Measurements from ENCODE around the gene CTXN3.

DNA sequence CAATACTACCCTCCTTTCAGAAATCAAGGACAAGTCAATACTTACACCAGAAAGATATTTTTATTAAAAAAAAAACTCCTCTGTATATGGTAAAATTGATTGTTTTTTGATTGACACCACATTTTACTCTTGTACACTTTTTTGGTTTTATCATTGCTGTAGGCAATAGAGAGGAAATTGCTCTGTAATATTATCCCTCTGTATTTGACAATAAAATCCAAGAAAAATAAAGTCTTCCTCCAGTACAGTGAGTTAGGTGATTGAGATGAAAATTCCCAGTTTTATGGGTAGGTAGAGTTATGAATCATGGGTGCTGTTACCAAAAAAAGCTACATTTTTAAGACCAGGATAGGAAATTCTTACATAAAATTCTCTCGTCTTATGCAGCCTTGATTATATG lies 31.7 kb downstream of the CTXN3 start:
- TF ChIP-seq, protein P1, sequence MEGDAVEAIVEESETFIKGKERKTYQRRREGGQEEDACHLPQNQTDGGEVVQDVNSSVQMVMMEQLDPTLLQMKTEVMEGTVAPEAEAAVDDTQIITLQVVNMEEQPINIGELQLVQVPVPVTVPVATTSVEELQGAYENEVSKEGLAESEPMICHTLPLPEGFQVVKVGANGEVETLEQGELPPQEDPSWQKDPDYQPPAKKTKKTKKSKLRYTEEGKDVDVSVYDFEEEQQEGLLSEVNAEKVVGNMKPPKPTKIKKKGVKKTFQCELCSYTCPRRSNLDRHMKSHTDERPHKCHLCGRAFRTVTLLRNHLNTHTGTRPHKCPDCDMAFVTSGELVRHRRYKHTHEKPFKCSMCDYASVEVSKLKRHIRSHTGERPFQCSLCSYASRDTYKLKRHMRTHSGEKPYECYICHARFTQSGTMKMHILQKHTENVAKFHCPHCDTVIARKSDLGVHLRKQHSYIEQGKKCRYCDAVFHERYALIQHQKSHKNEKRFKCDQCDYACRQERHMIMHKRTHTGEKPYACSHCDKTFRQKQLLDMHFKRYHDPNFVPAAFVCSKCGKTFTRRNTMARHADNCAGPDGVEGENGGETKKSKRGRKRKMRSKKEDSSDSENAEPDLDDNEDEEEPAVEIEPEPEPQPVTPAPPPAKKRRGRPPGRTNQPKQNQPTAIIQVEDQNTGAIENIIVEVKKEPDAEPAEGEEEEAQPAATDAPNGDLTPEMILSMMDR (IDR thresholded peaks at IDR 0.05), result no peak
- no peak for TF ChIP-seq POLR2A (IDR thresholded peaks at IDR 0.05)
